ENCODE measurements around the gene ABCA13. TPM values are rescaled to one million over a fixed set of nuclear protein-coding genes. Genes with fewer than 3 reads are reported as not detected.

ABCA13 gene
- total and polyA plus RNA-seq, 2 experiments from 2014 or later = 0.11 TPM; not detected in 1

DNA sequence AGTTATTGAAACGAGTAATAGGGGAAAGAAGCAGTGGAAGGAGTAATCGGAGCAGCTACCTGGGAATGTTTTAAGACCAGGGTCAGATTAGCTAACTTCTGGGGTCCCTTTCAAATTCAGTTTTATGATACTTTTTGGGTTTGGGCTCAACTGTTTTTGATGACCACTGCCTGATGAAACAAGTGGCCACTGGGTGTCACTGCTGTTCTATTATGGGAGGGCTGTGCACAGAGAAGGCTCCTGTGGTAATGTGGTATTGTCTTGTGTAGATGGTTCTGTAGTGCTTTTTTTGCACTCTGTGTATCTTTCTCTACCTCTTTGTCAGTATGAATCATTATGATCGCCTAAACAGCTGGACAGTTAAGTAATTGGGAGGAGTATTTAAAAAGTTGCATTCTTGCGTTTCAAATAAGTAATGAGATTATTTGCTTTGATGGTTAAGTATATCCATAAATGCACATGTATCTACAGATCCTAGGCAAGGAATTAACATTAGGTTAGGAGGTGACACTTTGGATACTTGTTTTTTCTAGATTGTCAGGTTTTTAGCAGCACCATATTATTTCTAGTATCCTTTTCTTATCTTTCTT is 128.4 kb downstream of the ABCA13 start:
- H3K79me2 ChIP-seq (ENCODE audit: insufficient read depth) = no peaks in the 10 kb centered on the region
- H3K9me3 ChIP-seq (ENCODE audit: low read depth) = no peaks in the 10 kb centered on the region
- H3K36me3 ChIP-seq (ENCODE audit: low read depth) = no peaks in the 10 kb centered on the region
- H3K4me2 ChIP-seq (ENCODE audit: unreplicated experiment) = no peak overlapping the region
- TF ChIP-seq EZH2phosphoT487 (IDR thresholded peaks at IDR 0.05; ENCODE audit: insufficient read depth, low read depth) (no peak), EZH2 (IDR thresholded peaks at IDR 0.05; ENCODE audit: insufficient read depth, poor library complexity, severe bottlenecking) (no peak)
- 0 out of 2 replicates have a peak, but pooled peaks cover 3% of the 10 kb centered on the region for H3K27me3 ChIP-seq (replicated peaks; ENCODE audit: insufficient read depth)
- peak; percentile 81 for DNase-seq
- no peak overlapping the region for H3K4me3 ChIP-seq
- no peak overlapping the region for H2AFZ ChIP-seq
- H3K9me2 ChIP-seq (ENCODE audit: insufficient read depth) = no peaks in the 10 kb centered on the region
- peaks cover 15% of the 10 kb centered on the region for H3F3A ChIP-seq (ENCODE audit: insufficient read depth)
- no peaks in the 10 kb centered on the region for H4K20me1 ChIP-seq (ENCODE audit: insufficient read depth)
- in situ Hi-C loops (cut with MboI) = no loop called here
- WGBS, 2 experiments (ENCODE audit: low coverage in 1 of 2, low lambda C conversion rate in 2 of 2, missing lambda C conversion rate in 2 of 2) = 10 to 19% methylated on average over 4 of the region's 4 CpGs
- H3K27ac ChIP-seq = no peak overlapping the region
- no peak overlapping the region for H3K9ac ChIP-seq
- H3K4me1 ChIP-seq (ENCODE audit: insufficient read depth) = peaks cover 12% of the 10 kb centered on the region

DNA sequence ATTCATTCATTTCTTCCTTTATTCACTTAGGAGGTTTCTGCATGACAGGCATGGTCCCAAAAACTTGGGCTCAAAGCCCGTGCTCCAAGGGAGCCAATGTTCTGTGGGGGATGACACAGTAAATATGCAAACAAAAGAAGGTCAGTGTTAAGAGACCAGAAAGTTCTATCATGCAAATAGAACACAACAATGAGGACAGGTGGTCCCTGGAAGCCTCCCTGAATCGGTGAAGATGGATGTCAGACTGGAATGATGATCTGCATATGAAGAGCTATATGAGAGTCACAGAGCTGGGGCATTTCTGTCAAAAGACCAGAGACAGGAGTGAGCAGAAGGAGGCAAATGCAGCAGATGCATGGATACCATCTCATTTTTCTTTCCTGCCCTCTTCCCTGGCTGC is 129.0 kb downstream of the ABCA13 start:
- Histone ChIP-seq H3K4me3 (no peak overlapping the region), H4K20me1 (ENCODE audit: insufficient read depth) (no peaks in the 10 kb centered on the region), H3K79me2 (ENCODE audit: insufficient read depth) (no peaks in the 10 kb centered on the region), H3K36me3 (ENCODE audit: low read depth) (no peaks in the 10 kb centered on the region), H3K27me3 (replicated peaks; ENCODE audit: insufficient read depth) (no peaks in the 10 kb centered on the region), H3K9me2 (ENCODE audit: insufficient read depth) (no peaks in the 10 kb centered on the region), H3K9ac (no peak overlapping the region), H3K4me1 (ENCODE audit: insufficient read depth) (peaks cover 12% of the 10 kb centered on the region), H3K9me3 (ENCODE audit: low read depth) (no peaks in the 10 kb centered on the region), H2AFZ (no peak overlapping the region), H3F3A (ENCODE audit: insufficient read depth) (peaks cover 15% of the 10 kb centered on the region), H3K27ac (no peak overlapping the region), H3K4me2 (ENCODE audit: unreplicated experiment) (no peak overlapping the region)
- TF ChIP-seq EZH2 (IDR thresholded peaks at IDR 0.05; ENCODE audit: insufficient read depth, poor library complexity, severe bottlenecking) = no peak
- TF ChIP-seq EZH2phosphoT487 (IDR thresholded peaks at IDR 0.05; ENCODE audit: insufficient read depth, low read depth) = no peak
- 29 to 31% methylated on average over 2 of the region's 2 CpGs for WGBS, 2 experiments (ENCODE audit: low coverage in 1 of 2, low lambda C conversion rate in 2 of 2, missing lambda C conversion rate in 2 of 2)
- in situ Hi-C loops (cut with MboI) = no loop called here
- no peak for DNase-seq

DNA sequence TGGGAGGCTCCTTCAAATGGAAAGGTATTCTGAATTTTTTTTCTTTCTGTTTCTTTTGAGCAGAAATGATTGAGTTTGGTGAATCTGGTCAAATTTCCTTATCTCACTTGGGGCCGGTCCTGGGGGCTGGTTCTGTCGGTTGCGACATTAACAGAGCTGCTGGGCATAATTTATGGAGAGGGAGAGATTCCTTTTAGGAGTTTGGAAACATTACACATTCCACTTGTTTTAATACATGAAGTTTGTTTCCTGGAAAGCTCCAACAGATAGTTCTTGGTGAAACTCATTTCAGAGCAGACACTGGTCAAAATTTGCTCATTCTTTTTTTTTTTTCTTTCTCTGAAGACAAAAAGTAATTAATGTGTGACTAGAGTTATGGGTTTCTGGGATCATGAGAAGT is 129.9 kb downstream of the ABCA13 start:
- WGBS, 2 experiments (ENCODE audit: low coverage in 1 of 2, low lambda C conversion rate in 2 of 2, missing lambda C conversion rate in 2 of 2) = 14 to 23% methylated on average over 3 of the region's 3 CpGs
- no peak overlapping the region for H3K4me3 ChIP-seq
- DNase-seq = peak; percentile 19
- no peak overlapping the region for H3K9ac ChIP-seq
- no peak overlapping the region for H3K4me2 ChIP-seq (ENCODE audit: unreplicated experiment)
- no peaks in the 10 kb centered on the region for H4K20me1 ChIP-seq (ENCODE audit: insufficient read depth)
- H3K9me2 ChIP-seq (ENCODE audit: insufficient read depth) = no peaks in the 10 kb centered on the region
- TF ChIP-seq EZH2phosphoT487 (IDR thresholded peaks at IDR 0.05; ENCODE audit: insufficient read depth, low read depth) (no peak), EZH2 (IDR thresholded peaks at IDR 0.05; ENCODE audit: insufficient read depth, poor library complexity, severe bottlenecking) (no peak)
- H3K9me3 ChIP-seq (ENCODE audit: low read depth) = no peaks in the 10 kb centered on the region
- H3F3A ChIP-seq (ENCODE audit: insufficient read depth) = peaks cover 15% of the 10 kb centered on the region
- H3K27ac ChIP-seq = no peak overlapping the region
- in situ Hi-C loops (cut with MboI) = no loop called here
- H3K36me3 ChIP-seq (ENCODE audit: low read depth) = no peaks in the 10 kb centered on the region
- no peaks in the 10 kb centered on the region for H3K27me3 ChIP-seq (replicated peaks; ENCODE audit: insufficient read depth)
- H3K79me2 ChIP-seq (ENCODE audit: insufficient read depth) = no peaks in the 10 kb centered on the region
- H2AFZ ChIP-seq = no peak overlapping the region
- peaks cover 12% of the 10 kb centered on the region for H3K4me1 ChIP-seq (ENCODE audit: insufficient read depth)

DNA sequence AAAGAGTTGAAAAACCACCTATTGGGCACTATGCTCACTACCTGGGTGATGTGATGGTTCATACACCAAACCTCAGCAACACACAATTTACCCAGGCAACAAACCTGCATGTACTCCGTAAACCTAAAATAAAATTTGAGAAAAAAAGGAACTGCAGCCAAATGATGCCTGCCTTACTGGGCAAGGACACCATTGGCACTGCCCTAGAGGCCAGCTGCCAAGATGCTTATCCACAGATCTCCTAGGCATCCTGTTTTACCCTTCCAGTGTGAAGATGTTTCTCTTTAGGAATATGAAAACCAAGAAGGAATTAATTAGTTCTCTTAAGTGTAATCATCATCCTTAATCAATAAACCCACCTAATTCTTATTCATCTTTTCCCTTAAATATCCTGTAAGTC is 133.4 kb downstream of the ABCA13 start:
- no peak for DNase-seq
- Histone ChIP-seq H3K9ac (no peak overlapping the region), H3K4me2 (ENCODE audit: unreplicated experiment) (no peak overlapping the region), H3K9me3 (ENCODE audit: low read depth) (no peaks in the 10 kb centered on the region), H3K27me3 (replicated peaks; ENCODE audit: insufficient read depth) (no peaks in the 10 kb centered on the region), H3K36me3 (ENCODE audit: low read depth) (no peaks in the 10 kb centered on the region), H3K4me1 (ENCODE audit: insufficient read depth) (no peaks in the 10 kb centered on the region), H4K20me1 (ENCODE audit: insufficient read depth) (no peaks in the 10 kb centered on the region), H3K27ac (no peak overlapping the region), H3K9me2 (ENCODE audit: insufficient read depth) (no peaks in the 10 kb centered on the region), H3K79me2 (ENCODE audit: insufficient read depth) (no peaks in the 10 kb centered on the region), H3F3A (ENCODE audit: insufficient read depth) (no peaks in the 10 kb centered on the region), H3K4me3 (no peak overlapping the region), H2AFZ (no peak overlapping the region)
- in situ Hi-C loops (cut with MboI) = no loop called here
- 88 to 94% methylated on average over 1 of the region's 1 CpG for WGBS, 2 experiments (ENCODE audit: low coverage in 1 of 2, low lambda C conversion rate in 2 of 2, missing lambda C conversion rate in 2 of 2)
- TF ChIP-seq EZH2phosphoT487 (IDR thresholded peaks at IDR 0.05; ENCODE audit: insufficient read depth, low read depth) = no peak

DNA sequence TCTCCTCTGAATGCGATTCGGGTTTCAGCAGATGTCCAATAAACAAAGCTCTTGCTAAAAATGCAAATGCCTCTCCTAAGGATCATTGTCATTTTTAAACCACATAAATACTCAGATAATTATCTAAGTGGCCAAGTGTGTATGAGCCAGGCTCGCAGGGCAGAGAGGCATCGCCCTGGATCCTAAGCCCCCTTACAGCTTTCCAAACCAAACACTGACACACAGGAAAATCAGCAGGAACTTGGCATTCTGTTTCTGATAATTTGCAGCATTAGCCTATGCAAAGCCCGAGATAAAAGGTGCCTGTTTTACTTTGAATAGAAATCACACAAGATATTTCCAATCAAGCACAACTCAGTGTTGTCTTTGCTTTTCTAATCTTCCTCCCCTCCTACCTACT is 134.4 kb downstream of the ABCA13 start:
- no peaks in the 10 kb centered on the region for H3K9me3 ChIP-seq (ENCODE audit: low read depth)
- H3K4me1 ChIP-seq (ENCODE audit: insufficient read depth) = no peaks in the 10 kb centered on the region
- DNase-seq = no peak
- TF ChIP-seq EZH2phosphoT487 (IDR thresholded peaks at IDR 0.05; ENCODE audit: insufficient read depth, low read depth) (no peak), EZH2 (IDR thresholded peaks at IDR 0.05; ENCODE audit: insufficient read depth, poor library complexity, severe bottlenecking) (no peak)
- no peaks in the 10 kb centered on the region for H3F3A ChIP-seq (ENCODE audit: insufficient read depth)
- no peak overlapping the region for H3K4me2 ChIP-seq (ENCODE audit: unreplicated experiment)
- H3K27ac ChIP-seq = no peak overlapping the region
- H3K27me3 ChIP-seq (replicated peaks; ENCODE audit: insufficient read depth) = no peaks in the 10 kb centered on the region
- no peaks in the 10 kb centered on the region for H3K36me3 ChIP-seq (ENCODE audit: low read depth)
- no peak overlapping the region for H2AFZ ChIP-seq
- H4K20me1 ChIP-seq (ENCODE audit: insufficient read depth) = no peaks in the 10 kb centered on the region
- no peaks in the 10 kb centered on the region for H3K79me2 ChIP-seq (ENCODE audit: insufficient read depth)
- no peak overlapping the region for H3K9ac ChIP-seq
- H3K4me3 ChIP-seq = no peak overlapping the region
- in situ Hi-C loops (cut with MboI) = no loop called here
- WGBS, 2 experiments (ENCODE audit: low coverage in 1 of 2, low lambda C conversion rate in 2 of 2, missing lambda C conversion rate in 2 of 2) = 73% methylated on average over 5 of the region's 5 CpGs
- H3K9me2 ChIP-seq (ENCODE audit: insufficient read depth) = no peaks in the 10 kb centered on the region

All from GM23248 (cell line).